ENCODE results near the gene PTPN14. TPM values are rescaled to one million over a fixed set of nuclear protein-coding genes. Genes with fewer than 3 reads are reported as not detected.

The PTPN14 gene
- total RNA-seq, 1 experiment from 2014 or later = 88.4 TPM

- H3K4me3 Mint-ChIP-seq = no peak overlapping the region
- CTCF ChIA-PET = interaction anchor here (1.9 to 2.6 kb wide), 2 partner anchors 10 to 81 kb away, joined by 6 to 21 read pairs; no protein-coding TSS in a partner anchor
- no peaks in the 10 kb centered on the region for H3K27me3 Mint-ChIP-seq (ENCODE audit: low read depth)
- DNase-seq (ENCODE audit: low spot score) = no peak
- H3K9me3 Mint-ChIP-seq = peaks cover 19% of the 10 kb centered on the region
- no peak overlapping the region for H3K27ac Mint-ChIP-seq
- H3K36me3 Mint-ChIP-seq = peaks cover 27% of the 10 kb centered on the region
- POLR2A ChIA-PET = no interaction called here
- ATAC-seq = no peak
- TF ChIP-seq ZMAT4 (CRISPR knock-in tag; IDR thresholded peaks at IDR 0.05) = no peak
- TF ChIP-seq ATF6 (CRISPR knock-in tag; IDR thresholded peaks at IDR 0.05) = no peak
- no peak for TF ChIP-seq RELA (CRISPR knock-in tag; IDR thresholded peaks at IDR 0.05; ENCODE audit: borderline replicate concordance)
- TF ChIP-seq STAT6 (CRISPR knock-in tag; conservative IDR thresholded peaks at IDR 0.05; ENCODE audit: low read depth) = no peak
- TF ChIP-seq ATF2 (CRISPR knock-in tag; IDR thresholded peaks at IDR 0.05; ENCODE audit: borderline replicate concordance, low read depth) = no peak
- no peak for TF ChIP-seq ZBTB21 (CRISPR knock-in tag; IDR thresholded peaks at IDR 0.05; ENCODE audit: borderline replicate concordance)
- no peak for TF ChIP-seq SMAD4 (CRISPR knock-in tag; IDR thresholded peaks at IDR 0.05)
- no peak for TF ChIP-seq OVOL2 (CRISPR knock-in tag; IDR thresholded peaks at IDR 0.05; ENCODE audit: borderline replicate concordance)
- TF ChIP-seq ZNF121 (CRISPR knock-in tag; IDR thresholded peaks at IDR 0.05) = no peak
- no peak for TF ChIP-seq PREB (CRISPR knock-in tag; IDR thresholded peaks at IDR 0.05; ENCODE audit: borderline replicate concordance)
- no peak for TF ChIP-seq ERG (CRISPR knock-in tag; IDR thresholded peaks at IDR 0.05)
- TF ChIP-seq AFF4 (CRISPR knock-in tag; IDR thresholded peaks at IDR 0.05; ENCODE audit: borderline replicate concordance) = no peak
- TF ChIP-seq ZNF512 (CRISPR knock-in tag; IDR thresholded peaks at IDR 0.05; ENCODE audit: borderline replicate concordance) = no peak
- H3K4me1 Mint-ChIP-seq = peaks cover 23% of the 10 kb centered on the region
These were observed 208.9 kb downstream of the PTPN14 start for GRCh38 chr1:214342525-214342924.
